Measurements from ENCODE around the gene ELAC2. TPM values are rescaled to one million over a fixed set of nuclear protein-coding genes. Genes with fewer than 3 reads are reported as not detected.

The ELAC2 gene
- total RNA-seq, 1 donor from 2014 or later, result 91.2 TPM

DNA sequence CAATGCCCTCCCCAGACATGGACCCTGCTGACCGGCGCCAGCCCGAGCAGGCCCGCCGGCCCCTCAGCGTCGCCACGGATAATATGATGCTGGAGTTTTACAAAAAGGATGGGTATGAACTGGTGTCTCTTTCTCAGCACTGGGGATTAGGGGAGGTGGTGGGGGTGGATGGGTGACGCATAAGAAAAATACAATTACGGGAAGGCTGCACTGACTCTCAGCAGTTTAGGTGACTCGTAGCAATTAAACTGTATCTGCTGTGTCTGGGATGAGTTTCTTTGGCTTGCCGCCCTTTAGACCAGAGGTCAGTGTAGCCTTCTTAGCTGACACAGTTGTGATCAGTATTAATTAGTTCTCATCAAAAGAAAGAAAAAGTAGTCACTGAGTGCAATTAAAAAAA, 59.0 kb downstream of the ELAC2 start:
- DNase-seq (ENCODE audit: low spot score), result no peak
- H3K27ac Mint-ChIP-seq, result no peak overlapping the region
- no peaks in the 10 kb centered on the region for H3K4me1 Mint-ChIP-seq (ENCODE audit: low read depth)
- intact Hi-C loops (cut with micrococcal nuclease), result no loop called here
- H3K9me3 Mint-ChIP-seq, result no peaks in the 10 kb centered on the region
- no peak overlapping the region for H3K4me3 Mint-ChIP-seq (ENCODE audit: low read depth)
- H3K27me3 Mint-ChIP-seq (ENCODE audit: low read depth), result no peaks in the 10 kb centered on the region
- H3K36me3 Mint-ChIP-seq (ENCODE audit: low read depth), result no peaks in the 10 kb centered on the region

DNA sequence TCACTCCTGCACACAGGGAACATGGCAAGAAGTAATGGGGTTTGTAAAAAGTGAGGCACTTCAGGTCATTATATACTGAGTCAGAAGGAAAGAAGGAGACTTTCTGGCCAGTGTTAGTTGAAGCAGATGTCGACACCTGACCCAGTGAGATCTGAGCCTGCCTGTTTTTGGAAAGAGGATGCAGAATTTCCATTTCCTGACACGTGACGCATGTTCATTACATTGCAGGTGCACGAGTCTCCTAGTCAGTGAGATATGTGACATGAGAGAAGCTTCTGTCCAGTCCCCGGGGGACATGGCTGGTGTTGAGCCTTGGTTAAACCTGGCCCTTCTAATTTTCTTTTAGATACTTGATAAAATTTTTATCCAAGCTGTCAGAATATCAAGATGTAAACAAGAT, 62.3 kb downstream of the ELAC2 start:
- H3K4me3 Mint-ChIP-seq (ENCODE audit: low read depth), result no peak overlapping the region
- H3K9me3 Mint-ChIP-seq, result no peaks in the 10 kb centered on the region
- intact Hi-C loops (cut with micrococcal nuclease), result no loop called here

GRCh38 chr17:12953156-12953555, 64.7 kb downstream of the ELAC2 start:
- H3K27me3 Mint-ChIP-seq (ENCODE audit: low read depth), result no peaks in the 10 kb centered on the region
- H3K9me3 Mint-ChIP-seq, result no peaks in the 10 kb centered on the region
- H3K27ac Mint-ChIP-seq, result no peak overlapping the region
- no peak overlapping the region for H3K4me3 Mint-ChIP-seq (ENCODE audit: low read depth)
- intact Hi-C loops (cut with micrococcal nuclease), result no loop called here
- DNase-seq (ENCODE audit: low spot score), result no peak
- no peaks in the 10 kb centered on the region for H3K36me3 Mint-ChIP-seq (ENCODE audit: low read depth)
- H3K4me1 Mint-ChIP-seq (ENCODE audit: low read depth), result no peaks in the 10 kb centered on the region

More for the DNA sequence above, 62.3 kb downstream of the ELAC2 start:
- Mint-ChIP-seq H3K27ac (no peak overlapping the region), H3K27me3 (ENCODE audit: low read depth) (no peaks in the 10 kb centered on the region), H3K36me3 (ENCODE audit: low read depth) (no peaks in the 10 kb centered on the region), H3K4me1 (ENCODE audit: low read depth) (no peaks in the 10 kb centered on the region)
- DNase-seq (ENCODE audit: low spot score), result no peak

DNA sequence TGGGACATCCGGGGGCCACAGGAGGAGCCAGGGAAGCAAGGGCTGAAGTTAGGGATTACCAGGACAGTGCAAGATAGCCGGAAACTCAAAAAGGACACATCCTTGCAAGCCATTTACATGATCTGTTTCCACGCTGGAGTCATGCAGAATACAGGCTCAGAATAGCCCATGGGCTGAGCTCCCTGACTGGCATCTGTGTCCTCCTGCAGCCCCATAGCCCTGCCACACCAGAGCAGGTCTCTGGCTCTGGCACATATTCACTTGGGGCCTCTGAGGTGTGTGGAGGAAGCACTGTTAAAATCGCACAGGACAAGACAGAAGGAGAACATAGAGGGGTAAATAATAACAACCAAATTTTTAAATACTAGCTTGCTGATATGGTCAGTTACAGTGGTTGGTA, 65.8 kb downstream of the ELAC2 start:
- intact Hi-C loops (cut with micrococcal nuclease), result no loop called here
- H3K36me3 Mint-ChIP-seq (ENCODE audit: low read depth), result no peaks in the 10 kb centered on the region

GRCh38 chr17:12947047-12947446, 70.8 kb downstream of the ELAC2 start:
- Mint-ChIP-seq H3K36me3 (ENCODE audit: low read depth) (no peaks in the 10 kb centered on the region), H3K4me3 (ENCODE audit: low read depth) (no peak overlapping the region), H3K27ac (no peak overlapping the region), H3K9me3 (no peaks in the 10 kb centered on the region), H3K27me3 (ENCODE audit: low read depth) (no peaks in the 10 kb centered on the region), H3K4me1 (ENCODE audit: low read depth) (no peaks in the 10 kb centered on the region)
- intact Hi-C loops (cut with micrococcal nuclease), result no loop called here
- no peak for DNase-seq (ENCODE audit: low spot score)

More for the DNA sequence above, 65.8 kb downstream of the ELAC2 start:
- no peaks in the 10 kb centered on the region for H3K27me3 Mint-ChIP-seq (ENCODE audit: low read depth)
- H3K27ac Mint-ChIP-seq, result no peak overlapping the region
- no peak overlapping the region for H3K4me3 Mint-ChIP-seq (ENCODE audit: low read depth)
- DNase-seq (ENCODE audit: low spot score), result no peak
- H3K4me1 Mint-ChIP-seq (ENCODE audit: low read depth), result no peaks in the 10 kb centered on the region
- H3K9me3 Mint-ChIP-seq, result no peaks in the 10 kb centered on the region

Other genes with a start within 250 kb of the ELAC2 start
- gene ARHGAP44, start 228.5 kb downstream of the ELAC2 start, total RNA-seq, result 0.21 TPM in 2 replicates